Calu3 (cell line): Measurements from ENCODE around the gene PPP1R12A. TPM values are rescaled to one million over a fixed set of nuclear protein-coding genes. Genes with fewer than 3 reads are reported as not detected.
A peak's percentile ranks its signal among the peaks of the same experiment; 100 is the strongest.

Source experiments
- BruUV-seq: library from RNA; stranded (reverse); fragments of 400-500 nt; replicated peaks from 2 replicates; lab custom pipeline; 2021; lab: Mats Ljungman, UMichigan
- CTCF ChIA-PET: fragments of 300-600 bp; sonication (Branson Sonifier 250); formaldehyde crosslinking; loops from one replicate; lab custom pipeline; 2022; ENCODE audit warnings: antibody characterized with exemption; lab: Charles Lee
- DNase-seq: peaks from one replicate; pipeline ENCODE4 v3.0.0; 2022
- H3K27ac Mint-ChIP-seq: one replicate; pipeline ENCODE4 v1.8.0; 2022; ENCODE audit warnings: mixed read lengths; ENCODE audit not compliant: unreplicated experiment
- H3K27me3 Mint-ChIP-seq: one replicate; pipeline ENCODE4 v1.8.0; 2022; ENCODE audit warnings: mixed read lengths; ENCODE audit not compliant: unreplicated experiment
- H3K36me3 Mint-ChIP-seq: one replicate; pipeline ENCODE4 v1.8.0; 2022; ENCODE audit warnings: mild to moderate bottlenecking, moderate library complexity, mixed read lengths; ENCODE audit not compliant: insufficient read depth, unreplicated experiment
- H3K4me1 Mint-ChIP-seq: one replicate; pipeline ENCODE4 v1.8.0; 2022; ENCODE audit warnings: mild to moderate bottlenecking, low read depth, mixed read lengths; ENCODE audit not compliant: unreplicated experiment
- H3K4me3 Mint-ChIP-seq: one replicate; pipeline ENCODE4 v1.8.0; 2022; ENCODE audit warnings: mild to moderate bottlenecking, low read depth, moderate library complexity, mixed read lengths; ENCODE audit not compliant: unreplicated experiment
- H3K9me3 Mint-ChIP-seq: one replicate; pipeline ENCODE4 v1.8.0; 2022; ENCODE audit warnings: low read depth, mixed read lengths; ENCODE audit not compliant: unreplicated experiment
- intact Hi-C: fragments of 100-400 bp; cut with micrococcal nuclease; formaldehyde crosslinking; loops from one replicate; pipeline ENCODE4 v1.10.0; 2022; ENCODE audit not compliant: unreplicated experiment
- total RNA-seq: library from RNA; stranded (reverse); gene quantifications from 2 replicates; pipeline ENCODE4 v1.2.3, GENCODE V29; 2022
- TF ChIP-seq, protein P1 (sequence below): fragments of 200-600 bp; IDR thresholded peaks from one replicate; pipeline ENCODE4 v1.8.0; 2022; ENCODE audit warnings: antibody characterized with exemption; ENCODE audit not compliant: unreplicated experiment

PPP1R12A gene
- total RNA-seq, 1 experiment from 2014 or later = 97.4 TPM

DNA sequence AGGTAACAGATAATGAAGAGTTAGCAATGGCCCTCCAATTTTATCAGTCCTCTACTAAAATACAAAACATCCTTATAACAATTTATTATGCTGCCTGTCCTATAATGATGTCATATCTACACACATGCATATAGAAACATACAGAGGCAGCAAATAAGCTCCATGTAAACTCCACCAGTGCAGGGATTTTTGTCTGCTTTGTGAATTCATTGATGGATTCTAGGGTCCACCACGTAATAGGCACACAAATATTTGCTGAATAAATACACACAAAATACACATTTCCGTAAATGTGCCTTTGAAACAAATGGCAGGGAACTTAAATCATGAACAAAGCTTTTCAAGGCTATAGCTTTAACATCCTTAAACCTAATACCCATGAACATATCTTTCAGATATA is 34.7 kb downstream of the PPP1R12A start:
- Mint-ChIP-seq H3K9me3 (no peaks in the 10 kb centered on the region), H3K4me3 (no peak overlapping the region), H3K27ac (no peak overlapping the region), H3K36me3 (peaks cover 5% of the 10 kb centered on the region), H3K4me1 (peaks cover 49% of the 10 kb centered on the region), H3K27me3 (no peaks in the 10 kb centered on the region)
- TF ChIP-seq, protein P1, sequence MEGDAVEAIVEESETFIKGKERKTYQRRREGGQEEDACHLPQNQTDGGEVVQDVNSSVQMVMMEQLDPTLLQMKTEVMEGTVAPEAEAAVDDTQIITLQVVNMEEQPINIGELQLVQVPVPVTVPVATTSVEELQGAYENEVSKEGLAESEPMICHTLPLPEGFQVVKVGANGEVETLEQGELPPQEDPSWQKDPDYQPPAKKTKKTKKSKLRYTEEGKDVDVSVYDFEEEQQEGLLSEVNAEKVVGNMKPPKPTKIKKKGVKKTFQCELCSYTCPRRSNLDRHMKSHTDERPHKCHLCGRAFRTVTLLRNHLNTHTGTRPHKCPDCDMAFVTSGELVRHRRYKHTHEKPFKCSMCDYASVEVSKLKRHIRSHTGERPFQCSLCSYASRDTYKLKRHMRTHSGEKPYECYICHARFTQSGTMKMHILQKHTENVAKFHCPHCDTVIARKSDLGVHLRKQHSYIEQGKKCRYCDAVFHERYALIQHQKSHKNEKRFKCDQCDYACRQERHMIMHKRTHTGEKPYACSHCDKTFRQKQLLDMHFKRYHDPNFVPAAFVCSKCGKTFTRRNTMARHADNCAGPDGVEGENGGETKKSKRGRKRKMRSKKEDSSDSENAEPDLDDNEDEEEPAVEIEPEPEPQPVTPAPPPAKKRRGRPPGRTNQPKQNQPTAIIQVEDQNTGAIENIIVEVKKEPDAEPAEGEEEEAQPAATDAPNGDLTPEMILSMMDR = no peak
- intact Hi-C loops = no loop called here
- no TSS peak for BruUV-seq
- CTCF ChIA-PET = no interaction called here
- DNase-seq = no peak

DNA sequence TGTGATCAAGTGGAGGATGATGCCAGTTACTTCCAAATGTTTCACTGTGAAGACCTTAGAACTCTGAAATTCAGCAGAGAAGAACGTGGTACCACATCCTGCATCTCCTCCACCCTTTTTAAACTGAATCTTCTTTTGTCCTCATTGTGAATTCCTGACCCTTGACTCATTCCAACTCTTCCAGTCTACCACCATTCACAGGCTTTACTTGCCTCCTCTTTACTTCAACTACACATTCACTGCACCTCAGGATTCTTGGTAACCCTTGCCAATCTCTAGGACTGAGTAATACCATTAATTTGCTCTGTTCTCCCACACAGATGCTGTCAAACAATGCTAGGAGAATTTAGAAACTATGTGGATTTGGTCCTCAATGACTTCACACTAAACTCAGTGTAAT is 37.3 kb downstream of the PPP1R12A start:
- intact Hi-C loops = no loop called here
- Mint-ChIP-seq H3K36me3 (peaks cover under 1% of the 10 kb centered on the region), H3K4me3 (no peak overlapping the region), H3K27ac (no peak overlapping the region), H3K4me1 (peaks cover 41% of the 10 kb centered on the region), H3K27me3 (no peaks in the 10 kb centered on the region), H3K9me3 (no peaks in the 10 kb centered on the region)
- TF ChIP-seq, protein P1 = no peak
- DNase-seq = peak; percentile 3
- BruUV-seq = no TSS peak
- CTCF ChIA-PET = interaction anchor here (0.8 kb wide), 1 partner anchor 11 kb away, joined by 3 read pairs; no protein-coding TSS in a partner anchor

DNA sequence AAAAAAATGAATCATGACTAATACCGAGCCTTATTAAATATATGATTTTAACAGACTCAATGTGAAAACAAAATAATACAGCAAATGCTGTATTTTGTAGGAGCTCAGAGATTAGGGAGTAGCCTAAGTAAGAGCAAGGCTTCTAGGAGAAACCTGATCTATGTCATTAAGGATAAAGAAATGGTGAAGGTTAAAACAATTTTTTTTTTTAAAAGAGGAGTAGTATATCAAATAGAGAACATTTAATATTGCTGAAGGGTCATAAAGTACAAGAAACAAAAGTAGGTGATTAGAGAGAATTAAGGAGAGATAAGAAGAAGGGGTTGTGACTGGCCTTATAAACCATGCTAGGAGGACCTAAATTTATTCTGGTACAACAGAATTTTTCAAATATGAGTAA is 39.1 kb downstream of the PPP1R12A start:
- Mint-ChIP-seq H3K36me3 (no peaks in the 10 kb centered on the region), H3K9me3 (no peaks in the 10 kb centered on the region), H3K4me3 (no peak overlapping the region), H3K4me1 (peaks cover 30% of the 10 kb centered on the region), H3K27me3 (no peaks in the 10 kb centered on the region), H3K27ac (no peak overlapping the region)
- no TSS peak for BruUV-seq
- TF ChIP-seq, protein P1 = no peak
- no peak for DNase-seq
- intact Hi-C loops = no loop called here
- CTCF ChIA-PET = interaction anchor here (1.0 kb wide), 1 partner anchor 9 kb away, joined by 5 read pairs; no protein-coding TSS in a partner anchor

DNA sequence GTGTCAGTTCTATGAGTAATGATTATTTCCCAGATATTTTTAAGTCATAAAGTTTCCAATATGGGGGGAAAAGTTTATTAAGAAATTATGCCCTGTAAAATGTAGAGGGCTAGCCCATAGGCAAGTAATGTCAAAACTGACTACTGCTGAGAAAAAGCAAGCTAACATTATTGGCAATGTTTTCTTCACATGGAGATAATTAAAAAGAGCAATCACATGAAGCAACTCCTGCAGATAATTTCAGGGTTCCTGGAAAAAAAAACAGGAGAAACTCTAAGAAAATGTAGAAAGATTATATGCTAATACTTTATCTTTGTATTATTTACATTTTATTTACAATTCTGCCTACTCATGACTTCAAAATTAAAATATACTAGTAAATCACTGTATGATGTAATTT is 39.8 kb downstream of the PPP1R12A start:
- Mint-ChIP-seq H3K4me1 (peaks cover 31% of the 10 kb centered on the region), H3K9me3 (no peaks in the 10 kb centered on the region), H3K27me3 (no peaks in the 10 kb centered on the region), H3K4me3 (no peak overlapping the region), H3K27ac (no peak overlapping the region), H3K36me3 (no peaks in the 10 kb centered on the region)
- TF ChIP-seq, protein P1 = no peak
- intact Hi-C loops = no loop called here
- BruUV-seq = no TSS peak
- CTCF ChIA-PET = interaction anchor here (1.0 kb wide), 1 partner anchor 8 kb away, joined by 5 read pairs; no protein-coding TSS in a partner anchor
- no peak for DNase-seq
